H9 (cell line): Measurements from ENCODE around the gene NUP210L. TPM values are rescaled to one million over a fixed set of nuclear protein-coding genes. Genes with fewer than 3 reads are reported as not detected.
A peak's percentile ranks its signal among the peaks of the same experiment; 100 is the strongest.

ENCODE experiments used
- DNase-seq: peaks from one replicate; pipeline ENCODE4 v3.0.0-alpha.2; 2017
- H2AFZ ChIP-seq: one replicate; pipeline ENCODE4 v1.6.1; 2013; ENCODE audit warnings: mild to moderate bottlenecking, low read length, control low read depth, moderate library complexity
- H2AK5ac ChIP-seq: 2 replicates; pipeline ENCODE4 v1.6.1; 2013; ENCODE audit warnings: low read length, control low read depth, mixed read lengths; ENCODE audit not compliant: insufficient read length
- H2BK120ac ChIP-seq: one replicate; pipeline ENCODE4 v1.6.1; 2013; ENCODE audit warnings: low read depth, mild to moderate bottlenecking, low read length, control low read depth, inconsistent platforms; ENCODE audit not compliant: poor library complexity, severe bottlenecking
- H2BK12ac ChIP-seq: 2 replicates; pipeline ENCODE4 v1.6.1; 2013; ENCODE audit warnings: low read length, control low read depth, mixed read lengths, low read depth; ENCODE audit not compliant: insufficient read length
- H2BK15ac ChIP-seq: 2 replicates; pipeline ENCODE4 v1.6.1; 2013; ENCODE audit warnings: low read depth, low read length, control low read depth
- H2BK20ac ChIP-seq: one replicate; pipeline ENCODE4 v1.6.1; 2013; ENCODE audit warnings: low read depth, mild to moderate bottlenecking, low read length, control low read depth, inconsistent platforms; ENCODE audit not compliant: poor library complexity, severe bottlenecking
- H2BK5ac ChIP-seq: 2 replicates; pipeline ENCODE4 v1.6.1; 2013; ENCODE audit warnings: low read length, control low read depth, mixed read lengths; ENCODE audit not compliant: insufficient read length
- H3K14ac ChIP-seq: 2 replicates; pipeline ENCODE4 v1.6.1; 2013; ENCODE audit warnings: low read length, control low read depth; ENCODE audit not compliant: insufficient read depth
- H3K18ac ChIP-seq: 2 replicates; pipeline ENCODE4 v1.6.1; 2013; ENCODE audit warnings: low read depth, mild to moderate bottlenecking, mixed read lengths, low read length, control low read depth; ENCODE audit not compliant: insufficient read length
- H3K23ac ChIP-seq: 2 replicates; pipeline ENCODE4 v1.6.1; 2013; ENCODE audit warnings: low read length, control low read depth, mixed read lengths, low read depth; ENCODE audit not compliant: insufficient read length
- H3K23me2 ChIP-seq: 2 replicates; pipeline ENCODE4 v1.6.1; 2013; ENCODE audit warnings: low read depth, mild to moderate bottlenecking, mixed read lengths, low read length, control low read depth; ENCODE audit not compliant: insufficient read length, poor library complexity, severe bottlenecking
- H3K27ac ChIP-seq: 2 replicates; pipeline ENCODE4 v1.5.1; 2013; ENCODE audit warnings: low read length, control low read depth, mixed read lengths, low read depth; ENCODE audit not compliant: insufficient read length
- H3K27me3 ChIP-seq: 2 replicates; pipeline ENCODE4 v1.6.1; 2013; ENCODE audit warnings: low read length, control low read depth, inconsistent platforms; ENCODE audit not compliant: insufficient read depth
- H3K4ac ChIP-seq: 2 replicates; pipeline ENCODE4 v1.6.1; 2013; ENCODE audit warnings: low read depth, mild to moderate bottlenecking, control low read depth, inconsistent platforms, low read length, moderate library complexity
- H3K4me1 ChIP-seq: 2 replicates; pipeline ENCODE4 v1.6.1; 2013; ENCODE audit warnings: low read length, control low read depth, inconsistent platforms; ENCODE audit not compliant: insufficient read depth
- H3K4me2 ChIP-seq: 2 replicates; pipeline ENCODE4 v1.6.1; 2013; ENCODE audit warnings: low read length, control low read depth, mixed read lengths; ENCODE audit not compliant: insufficient read length, insufficient read depth
- H3K56ac ChIP-seq: 2 replicates; pipeline ENCODE4 v1.6.1; 2013; ENCODE audit warnings: low read depth, mild to moderate bottlenecking, mixed read lengths, low read length, control low read depth; ENCODE audit not compliant: insufficient read length
- H3K79me1 ChIP-seq: 2 replicates; pipeline ENCODE4 v1.6.1; 2013; ENCODE audit warnings: low read depth, mild to moderate bottlenecking, moderate library complexity, low read length, control low read depth, inconsistent platforms; ENCODE audit not compliant: insufficient read depth, poor library complexity, severe bottlenecking
- H3K79me2 ChIP-seq: 2 replicates; pipeline ENCODE4 v1.6.1; 2013; ENCODE audit warnings: low read length, control low read depth, inconsistent platforms; ENCODE audit not compliant: insufficient read depth
- H3K9ac ChIP-seq: 2 replicates; pipeline ENCODE4 v1.6.1; 2013; ENCODE audit warnings: low read length, control low read depth, mixed read lengths; ENCODE audit not compliant: insufficient read length; ENCODE audit errors: extremely low read depth
- H3K9me3 ChIP-seq: one replicate; pipeline ENCODE4 v1.6.1; 2013; ENCODE audit warnings: low read depth, low read length, inconsistent platforms; ENCODE audit not compliant: control insufficient read depth
- H3T11ph ChIP-seq: one replicate; pipeline ENCODE4 v1.6.1; 2013; ENCODE audit warnings: mild to moderate bottlenecking, low read length, control low read depth, inconsistent platforms
- H4K20me1 ChIP-seq: one replicate; pipeline ENCODE4 v1.6.1; 2013; ENCODE audit not compliant: control insufficient read depth, insufficient read length, insufficient read depth
- H4K5ac ChIP-seq: 2 replicates; pipeline ENCODE4 v1.6.1; 2013; ENCODE audit warnings: low read depth, mild to moderate bottlenecking, mixed read lengths, low read length, control low read depth; ENCODE audit not compliant: insufficient read length
- H4K8ac ChIP-seq: replicated peaks from 2 replicates; pipeline ENCODE4 v1.6.1; 2013; ENCODE audit warnings: low read length, control low read depth, mixed read lengths, low read depth; ENCODE audit not compliant: insufficient read length
- H4K91ac ChIP-seq: 2 replicates; pipeline ENCODE4 v1.6.1; 2013; ENCODE audit warnings: low read depth, mild to moderate bottlenecking, moderate library complexity, mixed read lengths, low read length, control low read depth; ENCODE audit not compliant: insufficient read length
- H3K27ac Mint-ChIP-seq, 3 experiments: 2 replicates in 2 of 3; 3 replicates in 1 of 3; pipeline ENCODE4 v1.8.0; 2020 to 2021; ENCODE audit warnings: mixed read lengths in 3 of 3, mild to moderate bottlenecking in 1 of 3, moderate library complexity in 1 of 3
- H3K27me3 Mint-ChIP-seq: 2 replicates; pipeline ENCODE4 v1.8.0; 2021; ENCODE audit warnings: low read depth, mild to moderate bottlenecking, moderate library complexity, mixed read lengths
- H3K36me3 Mint-ChIP-seq, 3 experiments: 2 replicates in 2 of 3; 3 replicates in 1 of 3; pipeline ENCODE4 v1.8.0; 2020 to 2021; ENCODE audit warnings: low read depth in 3 of 3, mixed read lengths in 3 of 3; ENCODE audit not compliant: insufficient read depth in 1 of 3
- H3K4me1 Mint-ChIP-seq, 2 experiments: 2 replicates each; pipeline ENCODE4 v1.8.0; 2020; ENCODE audit warnings: mixed read lengths in 2 of 2
- H3K4me3 Mint-ChIP-seq, 2 experiments: 2 replicates in 1 of 2; 3 replicates in 1 of 2; pipeline ENCODE4 v1.8.0; 2020 to 2021; ENCODE audit warnings: mild to moderate bottlenecking in 2 of 2, mixed read lengths in 2 of 2, moderate library complexity in 1 of 2
- H3K9me3 Mint-ChIP-seq, 2 experiments: 2 replicates in 1 of 2; 3 replicates in 1 of 2; pipeline ENCODE4 v1.8.0; 2020; ENCODE audit warnings: mild to moderate bottlenecking in 2 of 2, mixed read lengths in 2 of 2, moderate library complexity in 1 of 2
- WGBS: extraction: QIAGEN DNeasy Blood & Tissue Kit; methylation state at CpG from one replicate; pipeline ENCODE4 v1.1.7; 2013; ENCODE audit warnings: missing lambda C conversion rate, low lambda C conversion rate, mixed read lengths; ENCODE audit not compliant: insufficient read length; ENCODE audit errors: extremely low coverage; 5-methylcytosine and 5-hydroxymethylcytosine counted together
- total RNA-seq: library from RNA; stranded (reverse); gene quantifications from 2 replicates; pipeline ENCODE4 v1.2.1, GENCODE V29; 2021
- TF ChIP-seq, protein P1 (sequence below): fragments of 200-600 bp; sonication (generic); conservative IDR thresholded peaks from 3 replicates; pipeline ENCODE4 v1.8.0; 2021; ENCODE audit warnings: antibody characterized with exemption, mild to moderate bottlenecking

NUP210L gene
- total RNA-seq, 1 experiment from 2014 or later, result 0.04 TPM

DNA sequence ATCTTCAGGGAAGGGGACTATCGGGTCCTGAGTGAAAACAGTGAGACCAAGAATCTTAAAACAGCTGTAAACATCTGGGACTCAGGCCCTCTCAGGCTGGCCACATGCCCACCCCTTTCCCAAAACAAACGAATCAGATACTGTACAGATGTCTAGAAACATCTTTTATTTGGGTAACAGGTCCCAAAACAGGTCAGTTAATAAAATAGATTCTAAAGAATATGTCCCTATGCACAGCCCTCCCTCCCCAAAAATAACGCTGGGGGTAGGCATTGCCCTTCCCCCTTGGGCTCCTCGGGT is 196.0 kb downstream of the NUP210L start:
- Histone ChIP-seq H3K4me1 (no peaks in the 10 kb centered on the region), H3K18ac (no peak overlapping the region), H3K27ac (no peak overlapping the region), H3K23ac (no peak overlapping the region), H3K4ac (no peak overlapping the region), H3K9me3 (no peaks in the 10 kb centered on the region), H3K4me2 (peak overlapping the region; percentile 6), H3K14ac (no peak overlapping the region), H4K5ac (no peak overlapping the region), H3K9ac (no peak overlapping the region), H2AK5ac (no peak overlapping the region), H2BK120ac (no peak overlapping the region), H4K8ac (no peak overlapping the region), H2BK20ac (no peak overlapping the region), H2BK12ac (no peak overlapping the region), H4K91ac (no peak overlapping the region), H3K27me3 (no peaks in the 10 kb centered on the region), H3T11ph (no peak overlapping the region), H2BK15ac (no peak overlapping the region), H3K56ac (no peak overlapping the region), H3K79me2 (peaks cover 43% of the 10 kb centered on the region), H2AFZ (no peak overlapping the region), H2BK5ac (no peak overlapping the region), H3K23me2 (peaks cover 25% of the 10 kb centered on the region), H4K20me1 (no peaks in the 10 kb centered on the region), H3K79me1 (peaks cover 21% of the 10 kb centered on the region)
- WGBS, result no CpG with 5 or more reads among the region's 4 CpGs
- TF ChIP-seq, protein P1, sequence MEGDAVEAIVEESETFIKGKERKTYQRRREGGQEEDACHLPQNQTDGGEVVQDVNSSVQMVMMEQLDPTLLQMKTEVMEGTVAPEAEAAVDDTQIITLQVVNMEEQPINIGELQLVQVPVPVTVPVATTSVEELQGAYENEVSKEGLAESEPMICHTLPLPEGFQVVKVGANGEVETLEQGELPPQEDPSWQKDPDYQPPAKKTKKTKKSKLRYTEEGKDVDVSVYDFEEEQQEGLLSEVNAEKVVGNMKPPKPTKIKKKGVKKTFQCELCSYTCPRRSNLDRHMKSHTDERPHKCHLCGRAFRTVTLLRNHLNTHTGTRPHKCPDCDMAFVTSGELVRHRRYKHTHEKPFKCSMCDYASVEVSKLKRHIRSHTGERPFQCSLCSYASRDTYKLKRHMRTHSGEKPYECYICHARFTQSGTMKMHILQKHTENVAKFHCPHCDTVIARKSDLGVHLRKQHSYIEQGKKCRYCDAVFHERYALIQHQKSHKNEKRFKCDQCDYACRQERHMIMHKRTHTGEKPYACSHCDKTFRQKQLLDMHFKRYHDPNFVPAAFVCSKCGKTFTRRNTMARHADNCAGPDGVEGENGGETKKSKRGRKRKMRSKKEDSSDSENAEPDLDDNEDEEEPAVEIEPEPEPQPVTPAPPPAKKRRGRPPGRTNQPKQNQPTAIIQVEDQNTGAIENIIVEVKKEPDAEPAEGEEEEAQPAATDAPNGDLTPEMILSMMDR, result no peak
- Mint-ChIP-seq H3K4me1 (peaks cover 39 to 46% of the 10 kb centered on the region in 2 experiments), H3K27ac (peak overlapping the region; percentile 7 to 90 (median 87)), H3K36me3 (peaks cover 27 to 42% (median 29%) of the 10 kb centered on the region in 3 experiments), H3K4me3 (peak overlapping the region; percentile 99 to 100), H3K27me3 (no peaks in the 10 kb centered on the region), H3K9me3 (no peaks in the 10 kb centered on the region; a peak in 1 of 5 replicates)
- no peak for DNase-seq
